HepG2 (cell line): ENCODE data around the gene CFAP73. TPM values are rescaled to one million over a fixed set of nuclear protein-coding genes. Genes with fewer than 3 reads are reported as not detected.

ENCODE experiments used
- ATF4 ChIP-seq, 2 experiments: fragments of 450-650 bp in 1 of 2; sonication (generic) in 1 of 2; formaldehyde crosslinking; IDR thresholded peaks; 2 replicates each; pipeline versions ENCODE4 v1.5.0 to v1.8.0; 2020 to 2022; ENCODE audit warnings: mild to moderate bottlenecking in 1 of 2, missing genetic modification reagents in 1 of 2
- ZNF512 ChIP-seq: sonication (generic); formaldehyde crosslinking; IDR thresholded peaks from 2 replicates; pipeline ENCODE4 v1.4.0; 2020; ENCODE audit warnings: mild to moderate bottlenecking, missing genetic modification reagents
- polyA plus RNA-seq, 8 experiments: library from polyadenylated mRNA; depleted of rRNA in 3 of 8; stranded (reverse) in 7 of 8; unstranded in 1 of 8; fragments of >200 nt; fragmentation: Illumina TruSeq in 4 of 8; extraction: Trizol in 4 of 8; gene quantifications; 2 replicates each; pipeline versions ENCODE4 v1.2.1 to v1.2.3, GENCODE V29; 2011 to 2016; ENCODE audit warnings: low read depth in 4 of 8, missing spikeins in 1 of 8, mixed read lengths in 1 of 8; ENCODE audit not compliant: insufficient read depth in 1 of 8
- total RNA-seq, 5 experiments: library from RNA; depleted of rRNA; stranded (reverse); fragments of >200 nt; fragmentation: Illumina TruSeq; extraction: Trizol; gene quantifications; 2 replicates each; pipeline ENCODE4 v1.2.3, GENCODE V29; 2016; ENCODE audit warnings: low read depth in 1 of 5
- TF ChIP-seq, protein P1 (sequence below): IDR thresholded peaks from 2 replicates; pipeline ENCODE4 v1.6.1; 2012; ENCODE audit warnings: low read length, improper control_type of control experiment
- TF ChIP-seq, protein P2 (sequence below): sonication (generic); formaldehyde crosslinking; IDR thresholded peaks from 2 replicates; pipeline ENCODE4 v1.4.0; 2020; ENCODE audit warnings: missing genetic modification reagents

The CFAP73 gene
- total and polyA plus RNA-seq, 2 of the 13 experiments (the other 11 are each of a cell fraction or from before 2014, with no cell fraction given), result not detected

- TF ChIP-seq, protein P1, sequence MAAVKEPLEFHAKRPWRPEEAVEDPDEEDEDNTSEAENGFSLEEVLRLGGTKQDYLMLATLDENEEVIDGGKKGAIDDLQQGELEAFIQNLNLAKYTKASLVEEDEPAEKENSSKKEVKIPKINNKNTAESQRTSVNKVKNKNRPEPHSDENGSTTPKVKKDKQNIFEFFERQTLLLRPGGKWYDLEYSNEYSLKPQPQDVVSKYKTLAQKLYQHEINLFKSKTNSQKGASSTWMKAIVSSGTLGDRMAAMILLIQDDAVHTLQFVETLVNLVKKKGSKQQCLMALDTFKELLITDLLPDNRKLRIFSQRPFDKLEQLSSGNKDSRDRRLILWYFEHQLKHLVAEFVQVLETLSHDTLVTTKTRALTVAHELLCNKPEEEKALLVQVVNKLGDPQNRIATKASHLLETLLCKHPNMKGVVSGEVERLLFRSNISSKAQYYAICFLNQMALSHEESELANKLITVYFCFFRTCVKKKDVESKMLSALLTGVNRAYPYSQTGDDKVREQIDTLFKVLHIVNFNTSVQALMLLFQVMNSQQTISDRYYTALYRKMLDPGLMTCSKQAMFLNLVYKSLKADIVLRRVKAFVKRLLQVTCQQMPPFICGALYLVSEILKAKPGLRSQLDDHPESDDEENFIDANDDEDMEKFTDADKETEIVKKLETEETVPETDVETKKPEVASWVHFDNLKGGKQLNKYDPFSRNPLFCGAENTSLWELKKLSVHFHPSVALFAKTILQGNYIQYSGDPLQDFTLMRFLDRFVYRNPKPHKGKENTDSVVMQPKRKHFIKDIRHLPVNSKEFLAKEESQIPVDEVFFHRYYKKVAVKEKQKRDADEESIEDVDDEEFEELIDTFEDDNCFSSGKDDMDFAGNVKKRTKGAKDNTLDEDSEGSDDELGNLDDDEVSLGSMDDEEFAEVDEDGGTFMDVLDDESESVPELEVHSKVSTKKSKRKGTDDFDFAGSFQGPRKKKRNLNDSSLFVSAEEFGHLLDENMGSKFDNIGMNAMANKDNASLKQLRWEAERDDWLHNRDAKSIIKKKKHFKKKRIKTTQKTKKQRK, result no peak
- TF ChIP-seq ZNF512 (CRISPR knock-in tag), result no peak
- TF ChIP-seq, protein P2, sequence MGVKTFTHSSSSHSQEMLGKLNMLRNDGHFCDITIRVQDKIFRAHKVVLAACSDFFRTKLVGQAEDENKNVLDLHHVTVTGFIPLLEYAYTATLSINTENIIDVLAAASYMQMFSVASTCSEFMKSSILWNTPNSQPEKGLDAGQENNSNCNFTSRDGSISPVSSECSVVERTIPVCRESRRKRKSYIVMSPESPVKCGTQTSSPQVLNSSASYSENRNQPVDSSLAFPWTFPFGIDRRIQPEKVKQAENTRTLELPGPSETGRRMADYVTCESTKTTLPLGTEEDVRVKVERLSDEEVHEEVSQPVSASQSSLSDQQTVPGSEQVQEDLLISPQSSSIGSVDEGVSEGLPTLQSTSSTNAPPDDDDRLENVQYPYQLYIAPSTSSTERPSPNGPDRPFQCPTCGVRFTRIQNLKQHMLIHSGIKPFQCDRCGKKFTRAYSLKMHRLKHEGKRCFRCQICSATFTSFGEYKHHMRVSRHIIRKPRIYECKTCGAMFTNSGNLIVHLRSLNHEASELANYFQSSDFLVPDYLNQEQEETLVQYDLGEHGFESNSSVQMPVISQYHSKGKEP, result no peak
- TF ChIP-seq ATF4 (CRISPR knock-in tag; IDR thresholded peaks at IDR 0.05), result no peak
Observed at GRCh38 chr12:113155646-113156045, 6.1 kb downstream of the CFAP73 start (continued).
